ENCODE measurements around the gene CORO2A.

GRCh38 chr9:98142182-98142907, 50.1 kb downstream of the CORO2A start:
- TF ChIP-seq CTCF (IDR thresholded peaks at IDR 0.05) = no peak
- TF ChIP-seq POLR2AphosphoS5 (IDR thresholded peaks at IDR 0.05) = no peak
- TF ChIP-seq POLR2A (IDR thresholded peaks at IDR 0.05; ENCODE audit: low read depth) = no peak
- TF ChIP-seq EP300 (IDR thresholded peaks at IDR 0.05) = no peak

All from esophagus muscularis mucosa (tissue), 4 donors.